Retinal pigment epithelial cell (primary cell): ENCODE data around the gene MSANTD1.

Experiments
- DNase-seq: peaks from one replicate; pipeline ENCODE4 v3.0.0-alpha.2; 2010; ENCODE audit warnings: low read depth
- H3K4me3 ChIP-seq: 2 replicates; pipeline ENCODE4 v1.5.1; 2011; ENCODE audit warnings: mild to moderate bottlenecking, low read length, control low read depth, moderate library complexity
- CTCF ChIP-seq: conservative IDR thresholded peaks from 2 replicates; pipeline ENCODE4 v1.5.1; 2011; ENCODE audit warnings: low read depth, low read length, control low read depth, inconsistent platforms

MSANTD1 gene

GRCh38 chr4:3247399-3248177 lies 1.4 kb upstream of the MSANTD1 start:
- DNase-seq, result no peak
- TF ChIP-seq CTCF, result no peak
- H3K4me3 ChIP-seq, result no peak overlapping the region

DNA sequence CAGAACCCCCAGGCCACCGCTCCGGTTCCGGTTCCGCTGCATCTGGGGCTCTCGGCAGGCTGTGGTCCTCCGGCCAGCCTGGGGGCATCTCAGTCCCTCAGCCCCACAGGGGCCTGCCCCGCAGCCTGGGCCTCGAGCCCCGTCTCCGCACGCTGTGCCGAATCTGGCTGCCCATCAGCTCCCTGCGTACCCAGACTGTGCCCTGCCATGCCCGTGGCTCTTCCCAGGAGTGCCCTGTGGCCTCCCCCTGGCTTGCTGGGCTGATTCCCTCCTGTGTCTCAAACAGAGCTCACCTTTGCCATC lies 830 bp upstream of the MSANTD1 start:
- DNase-seq, result no peak
- H3K4me3 ChIP-seq, result no peak overlapping the region
- no peak for TF ChIP-seq CTCF

DNA sequence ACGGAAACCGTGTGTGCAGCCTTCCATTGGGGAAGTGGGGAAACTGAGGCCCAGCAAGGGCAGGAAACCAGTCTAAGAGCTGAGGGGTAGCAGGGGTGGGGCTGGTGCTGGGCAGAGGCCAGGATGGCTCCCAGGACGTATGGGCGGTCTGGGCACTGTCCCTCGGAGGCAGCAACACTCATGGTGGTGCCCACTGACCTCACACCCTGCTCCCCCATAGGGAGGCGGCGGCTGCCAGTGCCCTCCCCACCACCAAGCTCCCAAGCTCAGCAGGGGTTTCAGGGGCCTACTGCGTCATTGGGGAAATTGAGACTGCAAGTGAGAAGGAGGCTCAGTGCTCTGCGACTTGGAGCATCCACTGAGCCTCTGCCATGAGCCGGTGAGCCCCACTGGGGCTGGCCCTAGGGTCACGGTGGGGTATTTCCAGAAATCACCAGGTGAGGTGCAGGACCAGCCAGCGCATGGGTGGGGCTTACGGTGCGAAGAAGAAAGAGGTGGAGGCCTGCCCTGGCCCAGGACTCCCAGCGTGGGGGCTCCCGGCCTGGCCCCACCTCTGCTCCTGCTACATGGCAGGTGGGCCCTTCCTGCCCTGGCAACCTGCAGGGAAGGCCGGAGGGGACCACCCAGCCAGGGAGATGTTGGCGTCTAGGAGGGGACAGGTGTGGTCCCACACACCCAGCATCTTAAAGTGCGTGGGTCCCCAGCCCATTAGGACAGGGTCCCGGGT lies 915 bp downstream of the MSANTD1 start:
- no peak for TF ChIP-seq CTCF
- no peak overlapping the region for H3K4me3 ChIP-seq
- no peak for DNase-seq

DNA sequence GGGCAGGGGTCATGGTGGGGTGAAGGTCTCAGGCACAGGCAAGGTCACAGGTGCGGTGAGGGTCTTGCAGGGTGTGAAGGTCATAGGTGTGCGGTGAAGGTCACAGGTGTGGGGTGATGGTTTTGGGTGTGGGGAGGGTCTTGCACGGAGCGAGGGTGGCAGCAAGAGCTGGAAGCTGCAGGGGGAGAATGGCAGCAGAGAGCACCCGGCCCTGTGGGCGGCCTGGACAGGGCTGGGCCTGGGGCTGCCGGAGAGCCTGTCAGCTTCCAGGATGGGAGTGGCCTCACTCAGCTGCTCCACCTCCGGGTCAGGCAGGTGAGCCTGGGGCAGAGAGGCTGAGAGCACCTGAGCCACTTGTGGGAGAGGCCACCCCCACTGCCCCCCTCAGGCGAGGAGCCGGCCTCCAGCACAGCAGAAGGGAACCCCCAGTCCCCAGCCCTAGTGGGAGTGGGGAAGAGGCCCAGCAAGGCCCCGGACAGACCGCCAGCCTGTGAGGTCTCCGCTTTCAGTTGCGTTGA lies 1.5 kb downstream of the MSANTD1 start:
- no peak for DNase-seq
- no peak overlapping the region for H3K4me3 ChIP-seq
- no peak for TF ChIP-seq CTCF

DNA sequence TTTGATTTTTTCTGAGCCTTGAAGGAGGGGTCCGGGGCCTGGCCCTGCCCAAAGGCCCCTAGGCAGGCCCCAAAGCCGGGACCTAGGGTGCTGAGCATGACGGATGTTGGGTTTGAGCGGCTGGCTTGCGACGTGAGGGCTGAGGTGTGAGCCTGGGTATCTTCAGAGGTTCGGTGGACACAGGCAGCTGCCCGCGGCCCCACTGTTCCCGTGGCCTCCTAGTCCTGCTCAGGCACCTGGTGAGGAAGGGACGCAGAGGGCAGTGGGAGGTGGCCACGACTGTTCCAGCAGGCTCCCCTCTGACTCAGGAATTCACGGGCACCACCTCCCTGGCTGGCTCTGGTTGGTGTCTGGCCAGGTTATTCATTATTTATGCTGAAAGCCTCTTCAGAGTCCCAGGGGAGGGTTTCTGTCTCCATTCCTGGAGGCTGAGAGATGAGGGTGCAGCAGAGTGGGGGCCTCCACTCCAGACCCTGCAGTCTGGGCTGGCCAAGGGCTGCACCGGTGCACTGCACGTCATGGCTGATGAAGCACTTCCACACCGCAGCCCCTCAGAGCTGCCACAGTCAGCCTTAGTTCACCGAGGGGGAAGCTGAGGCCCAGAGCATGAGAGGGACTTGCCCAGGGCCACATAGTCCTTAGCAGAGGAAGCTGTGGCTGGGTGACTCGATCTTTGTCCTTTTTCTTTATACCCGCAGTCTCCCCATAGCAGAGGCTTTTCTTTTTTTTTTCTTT lies 2.2 kb downstream of the MSANTD1 start:
- no peak for TF ChIP-seq CTCF
- DNase-seq, result no peak

GRCh38 chr4:3251691-3252479 lies 2.9 kb downstream of the MSANTD1 start:
- H3K4me3 ChIP-seq, result no peak overlapping the region
- TF ChIP-seq CTCF, result no peak
- DNase-seq, result no peak

More for the DNA sequence above, 2.2 kb downstream of the MSANTD1 start:
- no peak overlapping the region for H3K4me3 ChIP-seq
